NCI-H69 (cell line): ENCODE measurements around the gene HBA1.
"Not testable (repeated sequence)": the region's sequence is repeated elsewhere in the genome, so short reads cannot be mapped to it uniquely, and the experiment has no call there.

Experiments
- DNase-seq: peaks from one replicate; lab custom pipeline; 2025; lab: John Stamatoyannopoulos, UW

Gene HBA1

DNA sequence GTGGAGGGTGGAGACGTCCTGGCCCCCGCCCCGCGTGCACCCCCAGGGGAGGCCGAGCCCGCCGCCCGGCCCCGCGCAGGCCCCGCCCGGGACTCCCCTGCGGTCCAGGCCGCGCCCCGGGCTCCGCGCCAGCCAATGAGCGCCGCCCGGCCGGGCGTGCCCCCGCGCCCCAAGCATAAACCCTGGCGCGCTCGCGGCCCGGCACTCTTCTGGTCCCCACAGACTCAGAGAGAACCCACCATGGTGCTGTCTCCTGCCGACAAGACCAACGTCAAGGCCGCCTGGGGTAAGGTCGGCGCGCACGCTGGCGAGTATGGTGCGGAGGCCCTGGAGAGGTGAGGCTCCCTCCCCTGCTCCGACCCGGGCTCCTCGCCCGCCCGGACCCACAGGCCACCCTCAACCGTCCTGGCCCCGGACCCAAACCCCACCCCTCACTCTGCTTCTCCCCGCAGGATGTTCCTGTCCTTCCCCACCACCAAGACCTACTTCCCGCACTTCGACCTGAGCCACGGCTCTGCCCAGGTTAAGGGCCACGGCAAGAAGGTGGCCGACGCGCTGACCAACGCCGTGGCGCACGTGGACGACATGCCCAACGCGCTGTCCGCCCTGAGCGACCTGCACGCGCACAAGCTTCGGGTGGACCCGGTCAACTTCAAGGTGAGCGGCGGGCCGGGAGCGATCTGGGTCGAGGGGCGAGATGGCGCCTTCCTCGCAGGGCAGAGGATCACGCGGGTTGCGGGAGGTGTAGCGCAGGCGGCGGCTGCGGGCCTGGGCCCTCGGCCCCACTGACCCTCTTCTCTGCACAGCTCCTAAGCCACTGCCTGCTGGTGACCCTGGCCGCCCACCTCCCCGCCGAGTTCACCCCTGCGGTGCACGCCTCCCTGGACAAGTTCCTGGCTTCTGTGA lies at the start of gene HBA1:
HBA1 (plus strand) TSS at position 204 of the 906 bp plus-strand sequence; CDS start at position 241, 37 bp downstream.
- DNase-seq, result not testable (repeated sequence)

DNA sequence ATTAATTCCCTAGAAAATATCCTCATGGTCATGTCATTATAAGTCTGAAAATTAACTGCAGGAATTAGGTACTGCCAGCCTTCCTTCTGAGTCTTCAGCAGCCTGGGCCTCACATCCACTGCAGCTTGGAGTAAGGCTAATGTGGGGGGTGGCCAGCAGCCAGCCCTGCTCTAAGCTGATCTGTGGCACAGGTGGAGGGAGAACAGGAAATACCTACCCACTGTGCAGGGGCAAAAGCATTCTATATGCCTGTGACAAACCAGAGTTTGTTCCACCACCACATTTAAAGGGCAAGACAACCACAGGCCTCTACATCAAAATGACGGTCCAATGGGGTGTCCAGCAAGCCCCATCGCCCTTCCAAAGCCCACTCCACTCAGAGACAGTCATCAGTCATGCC lies 47.4 kb upstream of the HBA1 start:
- no peak for DNase-seq

GRCh38 chr16:130533-131173 lies 45.8 kb upstream of the HBA1 start:
- no peak for DNase-seq

DNA sequence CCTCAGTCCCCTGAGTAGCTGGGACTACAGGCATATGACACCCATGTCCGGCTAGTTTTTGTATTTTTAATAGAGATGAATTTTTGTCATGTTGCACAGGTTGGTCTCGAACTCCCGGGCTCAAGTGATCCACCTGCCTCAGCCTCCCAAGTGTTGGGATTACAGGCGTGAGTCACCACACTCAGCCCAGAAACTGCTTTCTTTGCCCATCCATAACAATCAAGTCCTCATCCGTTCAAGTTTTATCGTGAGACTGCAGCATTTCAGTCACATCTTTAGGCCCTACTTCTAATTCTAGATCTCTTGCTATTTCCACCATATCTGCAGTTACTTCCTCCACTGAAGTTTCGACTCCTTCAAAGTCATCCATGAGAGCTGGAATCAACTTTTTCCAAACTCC lies 44.4 kb upstream of the HBA1 start:
- no peak for DNase-seq

- no peak for DNase-seq
Measured at GRCh38 chr16:133716-134115, 42.8 kb upstream of the HBA1 start.

GRCh38 chr16:138049-138417 lies 38.4 kb upstream of the HBA1 start:
- DNase-seq, result peak; percentile 61

- no peak for DNase-seq
Measured at GRCh38 chr16:140175-140857, 36.2 kb upstream of the HBA1 start.

DNA sequence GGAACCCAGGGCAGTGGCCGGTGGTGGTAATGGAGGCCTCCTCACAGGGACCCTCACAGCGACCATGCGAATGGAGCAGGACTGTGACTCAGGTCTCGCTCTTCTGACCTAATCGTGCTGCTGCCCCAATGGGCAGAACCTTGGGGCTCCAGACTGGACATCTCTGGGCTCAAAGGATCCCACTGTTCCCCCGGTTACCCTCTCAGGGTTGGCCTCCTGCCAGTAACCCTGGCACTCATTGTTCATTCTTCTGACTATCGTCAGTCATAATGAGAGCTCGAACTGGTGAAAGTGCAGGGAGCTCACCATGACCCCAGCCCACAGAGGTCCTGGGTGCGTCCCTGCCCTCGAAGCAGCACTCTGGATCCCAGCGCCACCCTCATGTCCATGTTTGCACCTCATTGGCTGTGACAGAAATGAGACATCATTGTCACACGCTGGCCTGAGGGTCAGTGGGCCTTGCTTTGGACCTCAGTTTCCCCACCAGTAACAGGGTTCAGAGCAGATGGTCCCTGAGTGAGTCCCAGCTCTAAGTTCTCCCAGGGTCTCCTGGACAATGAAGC lies 34.0 kb upstream of the HBA1 start:
- DNase-seq, result no peak

GRCh38 chr16:143047-143446 lies 33.4 kb upstream of the HBA1 start:
- no peak for DNase-seq

- no peak for DNase-seq
Measured at GRCh38 chr16:143456-143855, 33.0 kb upstream of the HBA1 start.

DNA sequence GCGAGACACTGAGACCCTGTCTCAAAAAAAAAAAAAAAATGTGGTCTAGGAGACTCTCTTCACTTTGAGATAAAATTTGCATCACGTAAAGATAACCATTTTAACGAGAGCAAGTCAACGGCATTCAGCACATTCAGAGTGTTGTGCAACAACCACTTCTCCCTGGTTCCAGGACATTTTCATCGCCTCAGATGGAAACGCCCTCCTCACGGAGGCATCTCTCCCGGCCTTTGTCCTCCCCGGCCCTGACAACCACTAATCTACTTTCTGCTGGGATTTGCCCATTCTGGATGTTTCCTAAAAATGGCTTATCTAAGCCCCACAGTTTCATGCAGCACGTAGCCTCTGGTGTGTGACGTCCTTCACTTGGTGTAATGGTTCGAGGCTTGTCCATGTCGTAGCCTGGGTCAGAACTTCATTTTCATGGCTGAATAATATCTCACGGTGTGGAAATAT lies 31.7 kb upstream of the HBA1 start:
- DNase-seq, result no peak

DNA sequence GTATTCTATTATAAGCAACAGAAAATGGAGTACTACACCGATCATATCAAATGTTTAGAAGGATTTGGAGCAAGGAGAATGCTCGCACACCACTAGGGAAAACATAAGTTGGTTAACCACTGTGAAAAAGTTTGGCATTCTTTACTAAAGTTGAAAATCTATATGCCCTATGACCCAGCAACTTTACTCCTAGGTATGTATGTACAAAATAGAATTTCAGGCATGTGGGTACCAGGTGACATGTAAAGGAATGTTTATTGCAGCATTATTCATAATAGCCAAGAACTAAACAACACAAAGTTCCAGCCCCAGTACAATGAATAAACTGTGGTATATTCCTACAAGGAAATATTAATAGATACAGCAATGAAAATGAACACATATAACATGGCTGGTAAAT lies 29.8 kb upstream of the HBA1 start:
- DNase-seq, result no peak

DNA sequence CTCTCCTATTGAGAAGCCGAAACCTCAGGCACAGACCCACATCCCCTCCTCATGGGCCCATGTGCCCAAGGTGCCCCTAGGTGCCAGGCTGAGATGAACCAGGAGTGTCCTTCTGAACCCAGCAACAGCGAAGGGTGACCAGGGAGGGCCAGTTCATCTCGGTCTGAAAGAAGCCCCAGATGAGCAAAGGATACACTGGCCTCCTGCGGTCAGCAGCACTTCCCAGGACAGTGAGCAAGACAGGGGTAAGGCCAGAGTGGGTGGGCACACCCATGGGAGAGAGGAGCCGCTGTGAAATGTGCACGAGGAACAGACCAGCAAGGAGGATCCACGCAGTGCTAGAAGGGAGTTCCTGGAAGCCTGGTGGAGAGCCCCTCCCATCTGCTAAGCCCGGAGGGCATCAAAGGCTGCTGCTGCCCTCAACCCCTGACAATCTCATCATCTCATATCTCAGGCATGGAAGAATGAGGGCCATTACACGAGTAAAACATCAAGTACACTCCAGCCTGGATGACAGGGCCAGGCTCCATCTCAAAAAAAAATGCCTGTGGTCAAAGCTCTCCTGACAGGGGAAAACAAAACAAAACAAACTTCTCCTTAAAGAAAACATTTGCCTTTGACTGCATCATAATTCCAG lies 27.3 kb upstream of the HBA1 start:
- peak; percentile 36 for DNase-seq

GRCh38 chr16:152141-153128 lies 24.0 kb upstream of the HBA1 start, which contains the start of gene HBZ:
Gene HBZ, plus strand, starts transcription at chr16:152644. Its CDS starts 266 bp downstream, at chr16:152910.
- DNase-seq, result no peak

DNA sequence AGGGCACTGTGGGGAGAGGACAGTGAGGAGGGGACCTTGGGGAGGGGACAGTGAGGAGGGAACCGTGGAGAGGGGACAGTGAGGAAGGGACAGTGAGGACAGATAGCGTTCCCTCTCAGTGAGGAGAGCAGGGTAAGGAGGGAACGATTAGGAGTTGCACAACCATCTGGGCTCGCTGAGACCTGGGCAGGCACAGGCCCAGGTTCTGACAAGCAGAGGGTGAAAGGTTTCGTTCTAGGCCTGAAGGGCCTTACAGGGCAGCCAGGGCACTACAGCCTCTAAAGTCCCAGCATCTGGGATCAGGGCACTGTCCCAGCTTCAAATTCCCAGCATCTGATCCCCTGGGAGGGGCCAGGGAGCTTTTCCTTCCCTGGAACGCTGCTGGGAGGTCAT lies 23.4 kb upstream of the HBA1 start:
- not testable (repeated sequence) for DNase-seq

DNA sequence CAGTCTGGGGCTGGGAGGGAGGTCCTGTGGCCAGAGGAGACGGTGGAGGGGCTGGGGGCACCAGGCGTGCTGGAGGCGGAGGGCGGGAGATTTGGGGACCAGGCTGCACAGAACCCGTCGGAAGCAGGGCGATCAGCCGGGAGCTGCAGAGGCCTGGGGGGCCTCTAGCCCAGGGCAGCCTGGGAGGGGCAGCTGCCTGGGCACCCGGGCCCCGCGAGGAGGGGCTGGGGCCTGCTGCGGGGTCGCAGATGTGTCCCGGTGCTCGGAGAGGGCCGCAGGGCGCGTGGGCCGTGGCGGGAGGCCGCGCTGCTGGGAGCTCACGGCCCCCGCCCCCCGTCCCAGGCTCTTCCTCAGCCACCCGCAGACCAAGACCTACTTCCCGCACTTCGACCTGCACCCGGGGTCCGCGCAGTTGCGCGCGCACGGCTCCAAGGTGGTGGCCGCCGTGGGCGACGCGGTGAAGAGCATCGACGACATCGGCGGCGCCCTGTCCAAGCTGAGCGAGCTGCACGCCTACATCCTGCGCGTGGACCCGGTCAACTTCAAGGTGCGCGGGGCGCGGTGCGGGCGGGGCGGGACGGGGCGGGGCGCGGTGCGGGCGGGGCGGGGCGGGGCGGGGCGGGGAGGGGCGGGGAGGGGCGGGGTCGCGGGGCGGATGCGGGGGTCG lies 22.8 kb upstream of the HBA1 start:
- not testable (repeated sequence) for DNase-seq

GRCh38 chr16:154217-155030 lies 22.1 kb upstream of the HBA1 start:
- DNase-seq, result peak; percentile 68

DNA sequence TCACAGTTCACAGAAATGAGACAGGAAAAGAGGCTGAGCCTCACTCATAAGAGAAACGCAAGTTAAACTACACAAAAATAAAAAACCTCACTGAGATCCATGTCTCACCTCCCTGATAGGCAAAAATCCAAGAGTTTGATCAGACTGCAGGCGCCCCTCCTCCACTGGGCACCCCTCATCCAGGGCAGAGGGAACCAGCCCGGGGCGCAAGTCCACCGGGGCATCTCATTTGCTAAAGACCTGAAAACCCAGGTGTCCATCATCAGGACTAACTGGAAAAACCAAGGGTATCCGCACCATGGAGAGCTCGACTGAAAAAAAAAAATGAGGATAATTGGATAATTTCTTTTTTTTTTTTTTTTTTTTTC lies 21.5 kb upstream of the HBA1 start:
- no peak for DNase-seq
